ENCODE results near the gene PIGN.

Gene PIGN

GRCh38 chr18:62186774-62187542, at the start of gene PIGN, which contains the start of gene RELCH:
PIGN (minus strand) TSS chr18:62187056; CDS start chr18:62161353, 25,703 bp downstream.
RELCH (plus strand) TSS chr18:62187255; CDS start chr18:62187506, 251 bp downstream.
- peak; percentile 91 to 99 (median 95) for DNase-seq
- intact Hi-C loops (cut with DNase I), result loop anchor here (5.0 kb wide), 1 partner anchor 340 kb away; no protein-coding TSS in a partner anchor

- intact Hi-C loops (cut with DNase I), result no loop called here
Observed at GRCh38 chr18:62236252-62236651, 49.4 kb upstream of the PIGN start.

GRCh38 chr18:62226047-62226446, 39.2 kb upstream of the PIGN start:
- intact Hi-C loops (cut with DNase I), result no loop called here
- no peak for DNase-seq

More at GRCh38 chr18:62236252-62236651, 49.4 kb upstream of the PIGN start:
- no peak for DNase-seq

- intact Hi-C loops (cut with DNase I), result no loop called here
- no peak for DNase-seq
Observed at GRCh38 chr18:62224229-62224628, 37.4 kb upstream of the PIGN start.

GRCh38 chr18:62214790-62215189, 27.9 kb upstream of the PIGN start:
- intact Hi-C loops (cut with DNase I), result no loop called here
- DNase-seq, result no peak

GRCh38 chr18:62211325-62211828, 24.5 kb upstream of the PIGN start:
- intact Hi-C loops (cut with DNase I), result no loop called here

GRCh38 chr18:62210138-62210537, 23.3 kb upstream of the PIGN start:
- intact Hi-C loops (cut with DNase I), result no loop called here
- no peak for DNase-seq

More at GRCh38 chr18:62211325-62211828, 24.5 kb upstream of the PIGN start:
- DNase-seq, result no peak

- intact Hi-C loops (cut with DNase I), result no loop called here
- no peak for DNase-seq
Observed at GRCh38 chr18:62209046-62209445, 22.2 kb upstream of the PIGN start.

- DNase-seq, result no peak
- intact Hi-C loops (cut with DNase I), result no loop called here
Observed at GRCh38 chr18:62206593-62206992, 19.7 kb upstream of the PIGN start.

GRCh38 chr18:62205824-62206223, 19.0 kb upstream of the PIGN start:
- no peak for DNase-seq
- intact Hi-C loops (cut with DNase I), result no loop called here

- no peak for DNase-seq
- intact Hi-C loops (cut with DNase I), result no loop called here
Observed at GRCh38 chr18:62201870-62202269, 15.0 kb upstream of the PIGN start.

- intact Hi-C loops (cut with DNase I), result no loop called here
- DNase-seq, result no peak
Observed at GRCh38 chr18:62200121-62200914, 13.5 kb upstream of the PIGN start.

- intact Hi-C loops (cut with DNase I), result no loop called here
- no peak for DNase-seq
Observed at GRCh38 chr18:62199629-62200028, 12.8 kb upstream of the PIGN start.

GRCh38 chr18:62198259-62198658, 11.4 kb upstream of the PIGN start:
- no peak for DNase-seq
- intact Hi-C loops (cut with DNase I), result no loop called here

- no peak for DNase-seq
- intact Hi-C loops (cut with DNase I), result no loop called here
Observed at GRCh38 chr18:62196980-62197379, 10.1 kb upstream of the PIGN start.

GRCh38 chr18:62196079-62196478, 9.2 kb upstream of the PIGN start:
- intact Hi-C loops (cut with DNase I), result no loop called here
- DNase-seq, result peak in 1 of 10 donors; percentile 24

- intact Hi-C loops (cut with DNase I), result loop anchor here (5.0 kb wide), 1 partner anchor 338 kb away; no protein-coding TSS in a partner anchor
- no peak for DNase-seq
Observed at GRCh38 chr18:62189208-62189607, 2.4 kb upstream of the PIGN start.

- intact Hi-C loops (cut with DNase I), result loop anchor here (5.0 kb wide), 1 partner anchor 339 kb away; no protein-coding TSS in a partner anchor
- peak in 5 of 10 donors; percentile 8 to 83 (median 10) for DNase-seq
Observed at GRCh38 chr18:62187543-62188510, 971 bp upstream of the PIGN start.

- DNase-seq, result peak in 2 of 10 donors; percentile 12 to 87
- intact Hi-C loops (cut with DNase I), result loop anchor here (5.0 kb wide), 1 partner anchor 341 kb away; no protein-coding TSS in a partner anchor
Observed at GRCh38 chr18:62186499-62186773, 420 bp downstream of the PIGN start.

All from posterior cingulate gyrus (tissue), 11 donors.